IPS-NIHi7 (cell line): Measurements from ENCODE around the gene KRTAP6-2.

Source experiments
- DNase-seq: peaks from one replicate; pipeline ENCODE4 v3.0.0; 2012; ENCODE audit warnings: mixed read lengths; ENCODE audit errors: extremely low spot score

The KRTAP6-2 gene

GRCh38 chr21:30567617-30568016, 31.1 kb downstream of the KRTAP6-2 start:
- DNase-seq = no peak

- no peak for DNase-seq
Measured at GRCh38 chr21:30563630-30564029, 35.1 kb downstream of the KRTAP6-2 start.

DNA sequence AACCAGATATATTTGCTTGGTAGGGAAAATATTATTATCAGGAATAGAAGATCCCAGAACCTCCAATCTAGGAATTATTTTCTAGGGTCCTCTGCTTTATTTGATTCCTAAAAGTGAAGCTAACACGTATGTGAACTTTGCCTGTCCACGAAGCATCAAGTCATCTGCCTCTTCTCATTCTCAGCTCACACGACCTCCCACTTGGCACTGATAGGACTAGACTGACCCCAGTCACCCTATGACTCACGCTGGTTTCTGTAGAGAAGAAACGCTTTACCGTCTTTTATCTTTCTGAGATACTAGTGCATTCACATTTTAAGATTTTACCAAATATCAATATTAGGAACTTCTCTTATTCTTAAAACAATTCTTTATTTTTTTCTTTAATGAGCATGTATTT, 35.6 kb downstream of the KRTAP6-2 start:
- no peak for DNase-seq

DNA sequence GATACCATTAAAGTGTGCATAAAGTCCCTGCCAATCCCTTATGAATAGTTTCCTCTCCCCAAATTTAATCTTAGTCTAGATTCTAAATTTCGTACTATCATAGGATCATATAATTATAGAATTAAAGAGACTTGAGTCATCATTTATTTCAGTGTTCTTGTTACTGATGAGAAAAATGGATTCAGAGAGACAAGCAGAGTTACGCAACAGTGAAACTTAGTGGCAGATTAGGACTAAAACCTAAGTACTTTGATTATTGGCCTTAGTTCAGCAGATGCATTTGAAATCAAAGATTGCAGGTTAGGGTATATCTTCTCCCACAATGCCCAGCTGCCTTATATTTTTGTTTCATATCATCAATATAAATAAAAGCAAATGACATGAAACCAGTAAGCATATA, 36.7 kb downstream of the KRTAP6-2 start:
- no peak for DNase-seq

DNA sequence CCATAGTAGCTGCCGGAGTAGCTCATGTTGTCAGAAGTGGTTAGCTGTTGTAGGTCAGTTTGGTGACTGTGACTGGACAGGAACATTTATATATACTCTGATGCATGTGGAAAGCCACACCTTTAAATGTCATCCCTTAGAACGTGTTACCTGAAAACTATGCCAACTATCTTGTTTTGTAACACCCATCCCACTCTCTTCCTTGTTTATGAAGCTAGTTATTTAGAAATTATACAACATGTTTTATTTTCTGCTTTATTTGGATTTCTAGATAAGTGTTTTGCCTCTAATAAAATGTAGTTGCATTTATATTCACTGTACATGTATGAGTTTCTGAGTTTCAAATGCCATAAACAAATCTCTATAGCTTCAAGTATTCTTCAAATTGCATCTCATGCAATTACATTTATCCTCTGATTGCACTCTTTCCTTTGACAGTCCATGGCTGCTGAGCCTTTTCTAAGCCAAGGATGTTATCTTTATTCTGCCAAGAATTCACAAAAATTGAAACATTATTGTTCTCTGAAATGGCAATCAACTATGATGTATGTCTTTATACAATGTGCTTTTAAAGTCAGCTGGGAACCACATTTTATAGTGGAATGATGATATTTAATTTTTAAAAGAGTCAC, 37.3 kb downstream of the KRTAP6-2 start, which contains the start of gene KRTAP19-7:
Gene KRTAP19-7, minus strand, starts transcription at position 51 of the 632 bp plus-strand sequence. Its CDS starts 25 bp downstream, at position 26.
- DNase-seq = no peak

DNA sequence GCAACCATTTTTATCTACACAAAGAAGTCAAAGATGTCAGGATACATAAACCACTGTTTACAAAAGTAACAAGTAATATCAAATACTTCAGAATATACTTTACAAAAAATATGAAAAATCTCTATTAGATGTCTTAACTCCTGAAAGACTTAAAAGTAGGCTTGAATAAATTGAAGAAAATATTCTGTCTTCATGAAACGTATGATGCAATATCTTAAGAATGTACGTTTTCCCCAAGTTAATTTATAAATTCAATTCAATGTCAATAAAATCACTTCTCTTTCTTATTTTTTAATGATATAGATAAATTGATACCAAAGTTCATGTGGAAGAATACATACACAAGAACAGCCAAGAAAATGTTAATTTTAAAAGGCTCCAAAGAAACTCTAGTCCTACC, 43.6 kb downstream of the KRTAP6-2 start:
- no peak for DNase-seq

GRCh38 chr21:30552782-30553181, 45.9 kb downstream of the KRTAP6-2 start:
- DNase-seq = no peak
